Measurements from ENCODE around the gene EDA2R.

The EDA2R gene, protein sequence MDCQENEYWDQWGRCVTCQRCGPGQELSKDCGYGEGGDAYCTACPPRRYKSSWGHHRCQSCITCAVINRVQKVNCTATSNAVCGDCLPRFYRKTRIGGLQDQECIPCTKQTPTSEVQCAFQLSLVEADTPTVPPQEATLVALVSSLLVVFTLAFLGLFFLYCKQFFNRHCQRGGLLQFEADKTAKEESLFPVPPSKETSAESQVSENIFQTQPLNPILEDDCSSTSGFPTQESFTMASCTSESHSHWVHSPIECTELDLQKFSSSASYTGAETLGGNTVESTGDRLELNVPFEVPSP

DNA sequence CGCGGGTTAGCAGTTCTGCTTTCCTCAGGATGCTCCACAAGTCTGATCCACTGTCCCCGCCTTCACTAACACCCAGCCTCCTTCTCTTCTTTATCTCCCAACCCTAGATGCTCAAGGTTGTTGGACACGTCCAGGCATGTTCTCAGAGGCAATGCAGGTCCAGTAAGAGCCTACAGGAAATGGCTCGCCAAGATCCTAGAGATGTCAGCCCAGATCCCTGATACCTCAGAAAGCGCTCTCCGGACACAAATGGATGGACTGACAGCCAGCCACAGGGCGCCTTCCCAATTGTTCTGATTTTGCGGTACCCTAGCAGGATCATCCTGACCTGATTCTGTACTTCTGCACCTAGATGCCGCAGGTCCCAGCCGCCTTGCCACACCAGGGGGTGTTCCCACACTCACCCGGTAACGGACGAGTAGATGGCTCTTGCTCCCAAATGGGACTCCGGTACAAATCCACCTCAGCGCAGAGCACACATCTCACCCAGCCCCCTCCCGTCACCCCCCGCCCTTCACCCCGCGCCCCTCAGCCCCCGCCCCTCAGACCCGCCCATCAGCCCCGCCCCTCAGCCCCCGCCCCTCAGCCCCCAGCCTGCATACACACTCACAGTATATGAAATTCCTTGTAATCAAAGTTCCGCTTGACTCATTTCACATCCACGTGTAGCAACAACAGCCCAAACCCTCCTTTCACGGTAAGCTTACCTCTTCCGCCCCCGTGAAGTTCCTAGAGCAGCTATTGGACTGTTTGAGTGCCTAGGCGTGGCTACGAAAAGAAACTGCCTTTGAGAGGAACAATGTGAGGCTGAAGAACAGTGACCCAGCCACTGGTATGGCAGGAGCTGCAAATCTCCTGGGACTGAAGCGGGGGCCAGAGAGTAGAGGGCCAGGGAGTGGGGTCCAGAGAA lies at the start of gene EDA2R:
Gene EDA2R, minus strand, starts transcription at position 488 of the 910 bp plus-strand sequence. CDS start 23,058 bp downstream, outside the sequence.
- peak; percentile 42 for DNase-seq (ENCODE audit: low spot score)

DNA sequence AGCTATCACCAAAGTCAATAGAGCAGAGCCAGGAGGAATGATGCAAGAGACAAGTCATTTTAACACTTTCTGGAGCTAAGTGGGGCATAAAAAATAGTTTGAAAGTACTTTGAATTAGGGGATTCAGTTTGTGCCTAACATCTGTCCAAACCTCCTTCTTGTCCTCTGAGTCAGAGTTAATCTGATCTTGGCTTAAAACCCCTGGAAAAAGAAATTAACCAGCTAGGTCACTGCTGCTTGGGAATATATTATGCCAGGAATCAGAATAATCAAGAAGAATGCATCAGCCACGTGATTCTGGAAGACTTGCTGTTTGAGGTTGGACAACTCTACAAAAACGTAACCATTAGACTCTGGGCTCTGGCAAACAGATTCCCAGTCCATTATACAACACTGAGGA lies 45.3 kb upstream of the EDA2R start:
- no peak for DNase-seq (ENCODE audit: low spot score)

DNA sequence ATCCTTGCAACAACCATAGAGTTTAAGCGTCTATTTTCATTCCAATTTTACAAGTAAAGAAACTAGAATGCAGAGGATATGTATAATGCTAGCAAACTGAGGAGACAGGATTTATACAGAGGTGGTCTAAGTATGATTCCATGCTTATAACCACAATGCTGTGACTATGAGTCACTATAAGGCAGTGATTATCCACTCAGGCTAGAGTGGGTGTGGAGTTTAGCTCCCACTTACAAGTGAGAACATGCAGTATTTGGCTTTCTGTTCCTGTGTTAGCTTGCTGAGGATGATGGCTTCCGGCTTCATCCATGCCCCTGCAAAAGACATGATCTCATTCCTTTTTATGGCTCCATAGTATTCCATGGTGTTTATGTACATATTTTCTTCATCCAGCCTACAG lies 41.6 kb upstream of the EDA2R start:
- DNase-seq (ENCODE audit: low spot score): no peak

DNA sequence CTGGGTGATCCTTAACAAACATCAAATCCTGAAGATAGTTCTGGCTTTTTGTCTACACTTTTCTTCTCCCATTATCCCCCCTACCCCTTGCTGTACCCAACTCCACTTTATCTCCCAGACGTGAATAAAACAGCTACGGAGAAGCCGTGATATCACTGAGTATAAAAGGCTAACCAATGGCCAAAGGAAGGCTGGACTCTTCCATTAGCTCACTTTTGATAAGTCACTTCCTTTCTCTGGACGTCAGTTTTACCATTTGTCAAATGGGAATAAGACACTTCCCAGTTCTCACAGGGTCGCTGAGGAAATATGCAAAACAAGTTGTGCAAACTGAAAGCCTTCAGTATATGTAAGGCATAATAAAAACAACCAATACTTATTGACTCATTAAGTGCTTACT lies 38.6 kb upstream of the EDA2R start:
- DNase-seq (ENCODE audit: low spot score): no peak

DNA sequence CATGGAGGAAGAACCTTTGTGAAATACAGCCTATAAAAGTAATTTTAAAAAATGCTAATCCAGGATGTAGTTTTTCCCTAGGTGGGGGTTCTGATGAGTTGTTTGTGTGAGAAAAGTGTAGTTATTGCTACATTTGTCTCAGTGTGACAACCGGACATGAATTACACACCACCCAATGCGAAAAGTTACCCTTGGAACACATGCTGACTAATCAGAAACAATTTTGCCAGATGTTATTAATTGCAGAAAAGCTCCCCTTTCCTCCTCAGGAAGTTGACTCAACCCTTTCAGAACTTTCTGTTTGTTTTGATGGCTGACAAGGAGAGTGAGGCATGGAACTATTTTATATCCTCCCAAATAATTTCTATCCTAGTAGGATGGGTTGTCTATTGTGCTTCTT lies 38.1 kb upstream of the EDA2R start:
- DNase-seq (ENCODE audit: low spot score): peak; percentile 1

DNA sequence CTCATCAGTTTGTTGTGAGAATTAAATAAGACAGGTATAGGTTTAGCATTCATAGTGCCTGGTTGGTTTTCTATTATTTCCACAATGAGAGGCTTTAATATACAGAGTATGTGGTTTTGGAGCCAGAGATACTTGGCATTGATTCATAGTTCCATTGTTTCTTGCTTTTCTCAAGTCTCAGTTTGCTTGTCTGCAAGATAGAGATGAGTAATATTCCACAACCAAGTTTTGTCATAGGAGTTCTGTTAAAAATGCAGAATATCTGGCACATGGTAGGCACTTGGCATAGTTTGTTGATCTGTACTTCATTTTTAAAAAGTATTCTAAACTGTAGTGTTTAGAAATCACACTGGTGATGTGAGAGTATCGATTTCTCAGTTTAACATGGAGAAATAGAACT lies 37.5 kb upstream of the EDA2R start:
- no peak for DNase-seq (ENCODE audit: low spot score)

DNA sequence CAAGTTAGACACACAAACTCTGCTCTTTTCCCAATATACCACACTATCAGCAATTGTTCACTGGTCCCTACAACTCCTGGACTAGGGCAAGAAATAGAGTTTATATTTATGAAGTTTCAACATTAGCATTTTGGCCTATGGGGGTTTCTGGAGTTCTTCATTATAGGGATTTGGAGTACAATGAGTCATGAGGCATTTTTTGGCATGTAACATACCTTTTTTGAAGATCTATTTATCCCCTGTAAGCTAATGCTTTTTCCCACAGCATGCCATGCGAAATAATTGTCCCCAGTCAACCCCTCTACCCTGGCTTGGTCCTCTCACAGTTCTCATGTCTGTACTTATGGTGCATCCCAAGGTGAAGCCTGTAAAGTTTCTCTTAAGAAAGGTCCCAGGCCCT lies 36.7 kb upstream of the EDA2R start:
- DNase-seq (ENCODE audit: low spot score): no peak

DNA sequence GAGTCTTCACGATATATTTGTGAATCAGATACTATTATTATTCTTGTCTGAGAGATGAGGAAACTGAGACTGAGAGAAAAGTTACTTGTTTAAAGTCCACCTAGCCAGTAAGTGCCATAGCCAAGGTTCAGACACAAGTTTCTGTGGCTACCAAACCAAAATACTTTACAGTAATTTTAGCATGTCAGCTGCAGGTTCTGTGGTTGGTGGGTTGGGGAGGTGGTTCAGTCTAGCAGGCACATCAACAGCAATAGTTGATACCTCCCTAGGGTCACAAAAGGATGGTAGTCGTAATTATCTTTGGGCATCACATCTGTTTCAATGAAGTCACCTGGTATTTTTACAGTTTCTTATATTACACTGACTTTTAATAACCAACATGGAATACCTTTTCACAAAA lies 35.6 kb upstream of the EDA2R start:
- no peak for DNase-seq (ENCODE audit: low spot score)

DNA sequence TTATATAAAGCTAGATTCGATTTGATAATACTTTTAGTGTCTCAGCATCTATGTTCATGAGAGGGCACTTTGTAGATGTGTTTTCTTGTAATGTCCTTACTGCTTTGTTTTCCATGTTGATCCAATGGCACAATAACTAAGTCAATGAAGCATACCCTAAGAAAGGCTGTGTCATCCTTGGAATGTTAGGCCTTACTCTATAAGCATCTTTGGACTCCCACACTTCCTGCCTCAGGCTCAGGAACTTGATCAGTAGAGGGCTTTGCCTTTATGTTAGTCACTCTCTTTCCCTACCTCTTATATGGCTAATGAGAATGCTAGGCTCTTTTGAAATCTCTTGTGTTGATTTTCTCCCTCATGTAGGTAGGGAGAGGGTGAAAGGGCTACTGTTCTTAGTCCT lies 33.2 kb upstream of the EDA2R start:
- DNase-seq (ENCODE audit: low spot score): no peak

DNA sequence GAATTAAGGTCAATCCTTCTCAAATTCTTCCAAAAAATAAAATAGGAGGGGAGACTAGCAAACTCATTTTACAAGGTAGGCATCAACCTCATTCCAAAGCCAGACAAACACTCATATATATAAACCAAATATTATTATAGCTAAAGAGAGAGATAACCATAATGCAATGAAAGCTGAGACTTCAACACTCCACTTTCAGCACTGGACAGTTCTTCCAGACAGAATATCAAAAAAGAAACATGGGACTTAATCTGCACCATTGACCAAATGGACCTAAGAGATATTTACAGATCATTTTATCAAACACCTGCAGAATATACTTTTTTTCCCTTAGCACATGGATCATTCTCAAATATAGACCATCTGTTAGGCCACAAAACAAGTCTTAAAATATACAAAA lies 15.5 kb upstream of the EDA2R start:
- no peak for DNase-seq (ENCODE audit: low spot score)

DNA sequence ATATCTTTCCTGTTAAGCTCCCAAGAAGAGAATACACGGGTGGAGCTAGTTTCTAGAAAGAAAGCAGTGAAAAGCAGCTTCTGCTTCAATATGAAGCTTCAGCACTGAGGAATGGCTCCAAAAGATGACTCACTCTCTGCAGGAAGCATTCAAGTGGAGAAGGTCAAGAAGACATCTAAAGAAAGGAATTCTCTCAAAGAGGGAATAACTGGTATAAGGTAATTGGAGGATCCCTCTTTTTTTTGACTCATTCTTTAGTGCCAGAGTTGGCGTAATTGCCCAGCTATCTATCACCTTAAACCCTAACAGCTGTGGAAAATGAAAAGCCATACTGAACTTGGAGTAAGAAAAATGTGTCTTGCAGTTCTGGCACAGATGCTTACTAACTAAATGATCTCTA lies 3.5 kb downstream of the EDA2R start:
- no peak for DNase-seq (ENCODE audit: low spot score)

DNA sequence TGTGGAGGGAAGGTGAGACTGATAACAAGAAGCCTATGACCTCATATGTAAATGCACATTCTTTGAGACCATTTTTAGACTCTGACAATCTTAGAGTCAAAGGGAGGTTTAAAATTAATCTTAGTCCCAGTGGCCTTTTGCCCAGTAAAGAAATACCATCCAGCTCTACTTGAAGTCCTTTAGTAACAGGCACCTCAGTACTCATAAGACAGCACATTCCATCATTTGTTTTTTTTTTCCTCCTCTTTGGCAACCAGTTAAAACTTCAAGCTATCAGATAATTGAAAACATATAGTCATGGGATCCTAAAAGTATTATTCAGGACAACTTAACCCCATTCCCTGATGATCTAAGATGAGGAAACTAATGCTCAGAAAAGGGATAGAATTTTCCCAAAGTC lies 4.6 kb downstream of the EDA2R start:
- no peak for DNase-seq (ENCODE audit: low spot score)

DNA sequence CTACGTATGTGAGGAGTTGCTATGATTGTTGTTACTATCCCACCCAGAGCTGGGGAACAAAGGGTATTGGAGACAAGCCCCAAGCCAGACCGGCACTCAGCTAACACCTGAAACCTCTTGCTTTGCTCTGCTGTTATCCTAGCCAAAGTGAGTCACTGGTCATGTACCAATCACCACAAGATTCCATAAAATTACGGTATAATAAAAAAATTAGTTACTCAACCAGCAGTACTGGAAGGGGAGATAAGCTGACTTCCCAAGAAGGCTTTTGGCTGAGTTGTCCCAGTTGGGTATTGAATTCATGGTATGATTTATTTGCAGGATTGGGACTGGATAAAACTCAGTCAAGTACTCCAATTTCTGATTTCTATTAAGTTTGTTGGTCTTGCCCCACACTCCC lies 5.3 kb downstream of the EDA2R start:
- DNase-seq (ENCODE audit: low spot score): no peak

DNA sequence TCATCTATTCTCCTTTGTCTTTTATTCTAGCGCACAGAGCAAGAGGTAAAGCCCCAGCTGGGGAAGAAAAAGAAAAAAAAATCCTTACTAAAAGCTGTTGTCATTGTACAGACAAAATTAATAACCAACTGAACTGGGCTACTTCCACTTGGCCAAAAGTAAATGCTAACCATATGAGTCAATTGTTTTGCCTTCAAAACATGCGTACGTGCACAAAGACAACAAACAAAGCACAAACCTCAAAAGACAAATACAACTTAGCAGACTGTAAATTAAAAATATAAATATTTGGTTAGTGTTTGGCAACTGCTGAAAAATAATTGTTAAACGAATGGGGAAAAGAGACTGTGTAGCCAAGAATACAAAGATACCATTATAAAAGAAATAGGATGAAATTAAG lies 5.9 kb downstream of the EDA2R start:
- DNase-seq (ENCODE audit: low spot score): no peak

DNA sequence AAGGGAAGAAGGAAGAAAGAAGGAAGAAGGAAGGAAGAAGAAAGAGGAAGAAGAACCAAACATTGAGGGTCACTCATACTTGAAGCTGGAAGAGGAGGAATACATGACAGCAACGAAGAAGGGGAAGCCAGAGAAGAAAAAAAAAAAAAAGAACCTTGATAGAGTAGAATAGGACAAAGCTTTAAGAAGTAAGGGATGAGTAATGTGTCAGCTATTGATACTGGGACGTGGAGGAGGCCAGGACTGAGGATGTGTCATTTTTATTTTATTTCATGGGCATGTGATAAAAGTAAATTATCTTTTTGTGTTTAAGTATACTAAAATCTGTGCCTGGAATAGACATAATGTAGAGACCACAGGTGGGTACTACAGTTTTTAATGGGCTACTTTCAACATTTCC lies 6.4 kb downstream of the EDA2R start:
- no peak for DNase-seq (ENCODE audit: low spot score)

DNA sequence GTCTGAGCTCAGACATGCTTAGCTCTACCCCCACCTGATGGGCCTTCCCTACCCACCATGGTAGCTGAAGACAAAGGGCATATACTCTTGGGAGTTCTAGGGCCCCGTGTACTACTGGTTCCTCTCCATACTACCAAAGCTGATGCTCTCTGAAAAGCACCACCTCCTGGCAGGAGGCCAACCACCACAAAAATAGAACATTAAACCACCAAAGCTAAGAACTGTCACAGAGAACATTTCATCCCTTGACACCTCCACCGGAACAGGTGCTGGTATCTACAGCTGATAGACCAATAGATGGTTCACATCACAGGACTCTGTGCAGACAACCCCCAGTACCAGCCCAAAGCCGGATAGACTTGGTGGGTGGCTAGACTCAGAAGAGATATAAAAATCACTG lies 13.4 kb downstream of the EDA2R start:
- no peak for DNase-seq (ENCODE audit: low spot score)

DNA sequence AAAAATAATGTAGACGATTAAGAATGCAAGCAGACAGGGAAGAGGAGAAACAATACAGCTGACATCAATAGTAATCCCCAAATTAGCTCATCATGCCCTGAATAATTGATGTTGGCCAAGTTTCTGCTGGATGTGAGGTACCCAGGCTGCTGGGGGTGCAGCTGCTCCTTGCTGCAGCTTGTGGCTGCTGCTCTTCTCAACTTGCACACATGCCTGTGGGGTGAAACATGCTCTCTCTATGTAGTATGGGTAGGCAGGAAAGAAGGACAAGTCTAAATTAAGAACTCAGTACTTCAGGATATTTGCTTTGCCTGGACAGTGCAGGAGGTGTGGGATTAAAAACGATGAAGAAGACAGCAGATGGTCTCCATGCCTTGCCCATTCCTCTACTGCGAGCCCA lies 16.7 kb downstream of the EDA2R start:
- no peak for DNase-seq (ENCODE audit: low spot score)

DNA sequence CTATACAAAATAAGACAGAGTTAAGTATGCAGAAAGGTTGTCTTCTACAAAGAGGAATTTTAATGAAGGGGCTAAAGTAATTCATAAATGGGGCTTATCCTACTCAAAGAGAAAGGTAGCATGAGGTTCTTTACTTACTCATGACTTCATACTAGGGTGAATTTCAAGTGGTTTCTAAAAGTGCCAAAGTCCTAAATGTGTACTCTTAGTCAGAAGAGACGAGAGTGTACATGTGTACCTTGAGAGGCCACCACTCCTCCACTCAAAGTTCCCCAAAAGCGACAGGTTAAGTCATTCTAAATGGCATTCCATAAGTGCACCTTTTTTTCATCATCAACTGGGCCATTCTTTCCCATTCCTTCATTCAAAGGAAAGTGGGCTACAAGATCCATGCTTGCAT lies 21.9 kb downstream of the EDA2R start:
- no peak for DNase-seq (ENCODE audit: low spot score)

DNA sequence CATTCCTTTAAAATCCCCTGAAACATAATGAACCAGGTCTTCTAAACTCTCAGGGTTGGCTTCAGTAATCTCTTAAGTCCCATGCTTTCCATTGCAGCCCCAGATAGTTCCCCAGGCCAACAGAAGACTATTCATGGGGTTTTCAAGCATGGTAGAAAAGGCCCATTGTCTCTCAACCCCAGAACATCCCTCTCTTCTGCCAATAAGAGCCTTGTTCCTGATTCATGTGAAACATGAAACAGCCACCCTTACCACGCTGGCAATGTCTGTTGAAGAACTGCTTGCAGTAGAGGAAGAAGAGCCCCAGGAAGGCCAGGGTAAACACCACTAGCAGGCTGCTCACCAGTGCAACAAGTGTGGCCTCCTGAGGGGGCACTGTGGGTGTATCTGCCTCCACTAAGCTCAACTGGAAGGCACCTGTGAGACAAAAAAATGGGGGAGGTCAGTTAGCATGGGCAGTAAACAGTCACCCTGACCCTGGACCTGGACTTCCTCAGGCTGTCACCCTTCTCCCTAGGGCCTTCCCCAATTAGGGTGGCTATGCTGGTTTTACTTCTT lies 36.4 kb downstream of the EDA2R start:
- no peak for DNase-seq (ENCODE audit: low spot score)

DNA sequence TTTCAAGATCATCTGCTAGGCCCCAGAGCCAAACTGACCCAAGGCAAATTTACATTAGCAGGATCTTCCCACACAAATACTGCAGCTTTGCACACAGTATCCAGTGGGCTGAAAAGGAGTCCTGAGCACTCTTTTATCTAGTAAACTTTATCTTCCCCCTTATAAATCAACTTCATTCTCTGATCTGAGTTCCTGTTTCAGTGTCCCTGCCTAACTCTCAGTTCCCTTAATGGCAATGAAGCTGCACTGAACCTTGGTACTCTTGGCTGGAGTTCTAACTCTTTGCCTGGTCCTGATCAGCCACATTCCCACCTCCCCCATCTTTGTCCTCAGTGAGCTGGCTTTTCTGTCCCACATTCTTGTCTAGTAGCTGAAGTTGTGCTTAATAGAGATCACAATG lies 37.4 kb downstream of the EDA2R start:
- DNase-seq (ENCODE audit: low spot score): no peak

DNA sequence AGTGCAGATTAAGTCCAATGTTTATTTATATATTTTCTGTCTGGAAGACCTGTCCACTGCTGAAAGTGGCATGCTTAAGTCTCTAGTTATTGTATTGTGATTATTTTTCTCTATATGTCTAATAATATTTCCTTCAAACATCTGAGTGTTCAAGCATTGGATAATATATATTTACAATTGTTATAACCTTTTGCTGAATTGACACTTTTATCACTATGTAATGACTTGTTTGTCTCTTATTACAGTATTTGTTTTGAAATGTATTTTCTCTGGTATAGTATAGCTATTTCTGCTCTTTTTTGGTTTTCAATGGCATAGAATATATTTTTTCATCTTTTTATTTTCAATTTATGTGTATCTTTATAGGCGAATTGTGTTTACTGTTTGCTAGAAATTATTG lies 59.7 kb downstream of the EDA2R start:
- DNase-seq (ENCODE audit: low spot score): no peak

DNA sequence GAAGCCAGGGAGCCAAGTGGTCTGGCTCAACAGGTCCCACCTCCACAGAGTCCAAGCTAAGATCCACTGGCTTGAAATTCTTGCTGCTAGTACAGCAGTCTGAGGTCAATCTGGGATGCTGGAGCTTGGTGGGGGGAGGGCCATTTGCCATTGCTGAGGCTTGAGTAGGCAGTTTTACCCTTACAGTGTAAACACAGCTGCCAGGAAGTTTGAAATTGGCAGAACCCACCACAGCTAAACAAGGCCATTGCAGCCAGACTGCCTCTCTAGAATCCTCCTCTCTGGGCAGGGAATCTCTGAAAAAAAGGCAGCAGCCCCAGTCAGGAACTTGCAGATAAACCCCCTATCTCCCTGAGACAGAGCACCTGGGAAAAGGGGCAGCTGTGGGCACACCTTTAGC lies 84.9 kb downstream of the EDA2R start:
- DNase-seq (ENCODE audit: low spot score): no peak

DNA sequence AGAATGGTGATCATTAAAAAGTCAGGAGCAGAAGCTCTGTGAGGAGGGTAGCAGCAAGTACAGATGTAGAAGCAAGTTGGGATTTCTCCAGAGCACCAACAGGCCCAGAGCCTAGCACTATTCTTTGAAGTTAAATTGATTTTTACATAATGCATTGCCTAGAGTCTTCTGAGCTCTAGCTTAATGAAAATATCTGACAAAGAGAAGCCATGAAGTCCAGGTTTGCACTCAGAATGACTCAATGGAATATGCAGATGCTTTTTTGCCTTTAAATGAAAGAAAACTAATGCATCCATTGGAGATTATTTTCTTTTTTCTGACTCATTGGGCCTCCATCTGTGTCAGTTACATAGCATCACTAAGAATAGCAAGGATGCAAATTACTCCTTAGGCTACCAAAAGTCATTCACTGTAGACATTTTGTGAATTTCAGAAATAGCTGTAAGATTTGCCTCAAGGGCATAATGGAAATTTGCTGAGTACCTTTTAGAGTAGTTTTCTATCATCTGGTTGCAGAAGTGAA lies 91.0 kb downstream of the EDA2R start:
- no peak for DNase-seq (ENCODE audit: low spot score)
